Epithelial cell of prostate (primary cell): ENCODE measurements around the gene RGS9.
"Not testable (repeated sequence)": the region's sequence is repeated elsewhere in the genome, so short reads cannot be mapped to it uniquely, and the experiment has no call there.

ENCODE experiments used
- DNase-seq: peaks from one replicate; pipeline ENCODE4 v3.0.0-alpha.2; 2011; ENCODE audit warnings: low read depth, low spot score
- H3K27ac ChIP-seq: fragments of 450-650 bp; 2 replicates; pipeline ENCODE4 v1.5.1; 2017; ENCODE audit warnings: mild to moderate bottlenecking

The RGS9 gene

GRCh38 chr17:65109990-65110680 is 27.0 kb upstream of the RGS9 start:
- no peak for DNase-seq
- H3K27ac ChIP-seq = no peak overlapping the region

DNA sequence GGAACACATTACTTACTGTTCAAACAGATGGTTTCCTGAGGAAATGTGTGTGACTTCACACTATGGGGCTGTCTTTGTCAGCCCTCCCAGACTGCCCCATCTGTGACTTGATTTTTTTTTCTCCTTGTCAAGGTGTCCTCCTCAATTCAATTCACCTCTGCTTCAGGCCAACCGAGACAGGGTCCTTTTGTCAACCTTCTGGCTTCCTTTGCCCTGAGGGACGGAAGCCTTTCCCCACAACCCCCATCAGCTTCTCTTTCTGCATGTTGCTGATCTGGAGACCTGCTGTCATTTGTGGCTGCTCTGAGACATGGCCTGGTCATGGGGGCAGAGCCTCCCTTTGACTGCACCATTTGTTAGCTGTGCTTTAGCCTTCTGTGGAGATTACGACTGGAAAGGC is 21.3 kb upstream of the RGS9 start:
- H3K27ac ChIP-seq = no peak overlapping the region
- no peak for DNase-seq

GRCh38 chr17:65116515-65116914 is 20.7 kb upstream of the RGS9 start:
- not testable (repeated sequence) for DNase-seq, H3K27ac ChIP-seq

GRCh38 chr17:65117384-65118035 is 19.7 kb upstream of the RGS9 start:
- no peak overlapping the region for H3K27ac ChIP-seq

GRCh38 chr17:65121368-65121767 is 15.8 kb upstream of the RGS9 start:
- H3K27ac ChIP-seq = peak overlapping the region; percentile 67
- no peak for DNase-seq

More at GRCh38 chr17:65117384-65118035, 19.7 kb upstream of the RGS9 start:
- DNase-seq = no peak

DNA sequence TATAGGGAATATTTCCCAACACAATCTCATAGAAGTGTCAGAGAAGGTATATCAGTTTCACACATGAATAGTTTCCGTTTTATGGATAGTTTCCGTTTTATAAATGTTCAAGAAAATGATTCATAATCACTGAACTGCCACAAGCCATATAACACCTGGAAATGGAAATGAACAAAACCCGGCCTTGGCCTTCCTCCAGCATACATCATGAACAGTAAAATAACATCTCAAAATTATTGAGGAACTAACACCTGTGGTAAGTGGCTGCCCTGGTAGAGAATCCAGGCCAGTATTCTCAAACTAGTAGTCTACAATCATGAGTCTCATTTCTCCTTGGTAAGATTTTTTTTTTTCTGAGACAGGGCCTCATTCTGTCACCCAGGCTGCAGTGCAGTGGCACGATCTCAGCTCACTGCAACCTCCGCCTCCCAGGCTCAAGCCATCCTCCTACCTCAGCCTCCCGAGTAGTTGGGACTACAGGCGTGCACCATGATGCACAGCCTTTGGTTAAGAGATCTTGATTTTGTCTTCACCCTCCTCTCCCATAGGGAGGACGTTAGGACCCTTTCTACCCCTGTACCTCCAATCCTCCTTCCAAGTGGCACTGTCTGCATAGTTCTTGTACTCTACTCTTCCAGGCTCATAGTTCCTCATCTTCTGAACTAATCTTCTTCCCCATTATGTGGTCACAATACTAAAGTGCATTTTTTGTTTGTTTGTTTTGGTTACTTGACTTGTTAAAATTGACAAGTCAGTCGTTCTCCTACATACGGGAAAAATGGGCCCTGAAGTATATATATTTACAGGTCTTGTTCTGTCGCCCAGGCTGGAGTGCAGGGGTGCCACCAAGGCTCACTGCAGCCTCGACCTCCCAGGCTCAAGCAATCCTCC is 15.0 kb upstream of the RGS9 start:
- no peak for DNase-seq

GRCh38 chr17:65122836-65123756 is 14.1 kb upstream of the RGS9 start:
- DNase-seq = peak; percentile 37
- H3K27ac ChIP-seq = peak overlapping the region; percentile 67

More for the DNA sequence above, 15.0 kb upstream of the RGS9 start:
- peak overlapping the region; percentile 67 for H3K27ac ChIP-seq

DNA sequence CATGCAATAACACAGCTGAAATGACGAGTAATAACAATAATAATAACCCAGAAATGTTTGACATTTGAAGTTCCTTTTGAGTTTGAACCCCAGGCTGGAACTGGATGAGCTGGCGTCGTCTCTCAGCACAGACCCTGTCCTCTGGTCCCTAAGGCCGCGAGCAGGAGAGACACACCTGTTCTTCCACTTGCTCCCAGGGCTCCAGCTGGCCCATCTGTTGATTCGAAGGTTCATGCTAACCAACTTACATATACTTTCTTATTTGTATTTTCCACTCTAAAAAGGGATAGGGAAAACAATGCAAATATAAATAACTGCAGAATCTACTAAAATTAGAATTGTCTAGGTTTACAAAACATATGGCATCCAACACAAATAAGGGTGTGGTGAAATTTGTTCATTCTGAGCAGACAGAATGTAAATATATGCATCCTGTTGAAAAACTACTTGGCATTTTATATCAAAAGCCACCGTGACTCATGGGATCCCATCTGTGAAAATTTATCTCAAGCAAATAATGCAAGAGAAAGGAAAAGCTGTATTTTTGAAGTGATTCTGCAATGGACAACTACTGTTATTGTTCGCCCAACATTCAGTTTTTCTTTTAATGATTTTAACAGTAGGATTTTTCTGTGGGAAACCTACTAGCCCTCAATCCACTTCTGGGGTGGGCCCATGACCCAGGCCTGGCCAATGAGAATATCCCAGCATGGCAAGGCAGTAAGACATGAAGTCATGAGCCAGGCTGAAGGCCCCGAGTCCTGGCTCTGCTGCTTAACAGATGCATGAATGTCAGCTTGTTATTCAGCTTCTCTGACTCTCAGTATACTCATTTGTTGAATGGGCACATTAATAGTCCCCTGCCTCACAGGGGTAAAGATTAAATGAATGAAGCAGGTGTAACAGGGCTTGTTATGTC is 13.2 kb upstream of the RGS9 start:
- peak overlapping the region; percentile 67 for H3K27ac ChIP-seq
- no peak for DNase-seq

DNA sequence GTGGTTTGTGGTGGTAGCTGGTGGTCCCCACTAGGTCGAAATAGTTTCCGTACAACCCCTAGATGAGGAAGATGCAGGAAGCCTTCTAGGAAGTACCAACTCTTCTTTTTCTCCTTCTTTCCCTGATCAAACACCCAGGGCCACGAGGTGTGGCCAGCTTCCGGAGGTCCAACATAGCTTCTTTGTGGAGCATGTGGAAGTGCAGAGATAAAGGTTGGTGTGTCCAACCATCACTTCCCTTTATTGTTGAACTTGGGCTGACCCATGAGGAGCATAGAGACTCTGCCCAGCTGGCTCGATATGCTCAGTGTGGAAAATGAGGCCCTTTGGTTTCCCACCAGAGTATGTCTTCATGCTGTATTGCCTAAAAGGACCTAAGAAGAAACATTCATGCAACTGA is 6.3 kb upstream of the RGS9 start:
- H3K27ac ChIP-seq = no peak overlapping the region
- DNase-seq = no peak

DNA sequence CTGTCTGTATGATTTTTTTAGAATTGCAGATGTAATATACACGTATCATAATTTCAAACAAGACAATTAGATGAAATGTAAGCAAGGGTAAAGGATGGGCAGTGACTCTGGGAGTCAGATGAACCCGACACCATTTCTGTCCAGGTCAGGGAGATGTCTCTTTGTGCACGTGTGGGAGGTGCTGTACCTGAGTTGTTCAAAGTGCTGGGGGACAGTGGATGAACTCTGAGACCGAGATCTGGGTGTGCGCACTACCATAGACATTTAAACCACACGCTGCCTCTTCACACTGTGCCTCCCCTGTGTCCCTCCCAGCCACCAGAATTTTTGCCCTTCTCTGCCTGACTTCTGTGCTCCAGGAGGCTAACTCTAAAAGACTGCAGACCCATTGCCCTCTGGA is 5.9 kb upstream of the RGS9 start:
- no peak for DNase-seq
- H3K27ac ChIP-seq = no peak overlapping the region

- no peak overlapping the region for H3K27ac ChIP-seq
- DNase-seq = peak; percentile 36
Observed at GRCh38 chr17:65131946-65132345, 5.2 kb upstream of the RGS9 start.

- H3K27ac ChIP-seq = no peak overlapping the region
- no peak for DNase-seq
Observed at GRCh38 chr17:65134035-65134434, 3.1 kb upstream of the RGS9 start.

- no peak for DNase-seq
- H3K27ac ChIP-seq = no peak overlapping the region
Observed at GRCh38 chr17:65139101-65139764, 2.1 kb downstream of the RGS9 start.

DNA sequence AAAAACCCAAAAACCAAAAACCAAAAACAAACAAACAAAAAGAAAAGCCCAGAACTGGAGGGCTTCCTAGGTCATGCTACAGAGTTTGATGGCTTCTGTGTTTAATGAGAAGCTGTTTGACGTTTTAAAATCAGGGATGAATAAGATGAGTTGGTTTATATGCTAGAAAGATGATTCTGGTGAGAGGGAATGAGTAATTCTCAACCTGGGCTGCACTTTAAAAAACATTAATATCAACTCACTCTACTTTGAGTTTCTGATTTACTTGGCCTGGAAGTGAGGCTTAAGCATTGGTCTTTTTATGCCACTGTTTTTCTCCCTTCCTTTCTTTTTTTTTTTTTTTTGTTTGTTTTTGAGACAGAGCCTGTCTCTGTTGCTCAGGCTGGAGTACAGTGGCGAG is 5.1 kb downstream of the RGS9 start:
- no peak for DNase-seq
- no peak overlapping the region for H3K27ac ChIP-seq

GRCh38 chr17:65143889-65144604 is 6.9 kb downstream of the RGS9 start:
- H3K27ac ChIP-seq = no peak overlapping the region
- DNase-seq = no peak

DNA sequence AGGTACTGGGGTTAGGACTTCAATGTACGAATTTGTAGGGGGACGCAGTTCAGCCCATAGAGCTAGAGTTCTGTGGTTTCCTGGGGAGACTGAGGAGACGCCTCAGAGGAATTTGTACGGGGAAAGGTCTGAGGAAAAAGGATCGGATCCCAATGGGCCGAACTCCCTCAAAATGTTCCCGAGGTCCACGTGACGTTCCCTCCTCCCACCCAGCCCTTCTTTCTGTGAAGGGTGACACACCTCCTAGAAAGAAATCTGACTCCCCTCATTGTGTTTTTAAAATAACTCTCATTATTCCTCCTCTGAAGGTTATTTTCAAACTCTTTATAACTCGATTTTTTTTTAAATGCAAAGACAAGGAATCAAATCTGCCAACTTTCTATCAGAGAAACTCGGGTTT is 8.6 kb downstream of the RGS9 start:
- H3K27ac ChIP-seq = no peak overlapping the region

DNA sequence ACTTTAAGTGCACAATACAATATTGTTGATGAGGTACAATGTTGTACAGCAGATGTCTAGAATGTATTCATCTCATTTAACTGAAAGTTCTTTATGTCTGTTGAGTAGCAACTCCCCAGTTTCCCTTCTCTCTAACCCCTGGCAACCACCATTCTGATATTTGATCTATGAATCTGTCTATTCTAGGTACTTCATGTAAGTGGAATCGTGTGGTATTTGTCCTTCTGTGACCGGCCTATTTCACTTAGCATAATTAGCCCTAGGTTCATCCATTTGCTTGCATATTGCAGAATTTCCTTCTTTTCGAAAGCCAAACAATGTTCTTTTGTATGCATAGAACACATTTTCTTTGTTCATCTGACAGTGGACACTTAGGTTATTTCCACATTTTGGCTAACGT is 10.8 kb downstream of the RGS9 start:
- no peak overlapping the region for H3K27ac ChIP-seq
- no peak for DNase-seq

More for the DNA sequence above, 8.6 kb downstream of the RGS9 start:
- DNase-seq = no peak
